ENCODE results near the gene RNF214.
"Not testable (repeated sequence)": the region's sequence is repeated elsewhere in the genome, so short reads cannot be mapped to it uniquely, and the experiment has no call there.

Gene RNF214

DNA sequence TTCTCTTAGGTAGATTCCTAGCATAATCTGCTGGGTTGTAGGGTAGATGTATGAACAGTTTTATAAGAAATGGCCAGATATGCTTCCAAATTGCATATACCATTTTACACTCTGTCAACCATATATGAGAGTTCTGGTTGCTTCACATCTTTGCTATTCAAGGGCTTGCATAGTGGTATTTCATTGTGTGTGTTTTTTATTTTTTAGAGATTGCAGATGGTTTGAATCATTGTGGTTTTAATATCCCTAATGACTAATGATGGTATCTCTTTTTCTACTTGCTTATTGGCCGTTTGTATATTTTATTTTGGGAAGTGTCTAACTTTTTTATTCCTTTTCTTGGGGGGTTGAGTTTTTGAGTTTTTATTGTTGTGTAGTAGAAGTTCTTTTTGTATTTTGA, 26.9 kb downstream of the RNF214 start:
- Histone ChIP-seq H3K4me3 (ENCODE audit: low read length) (no peak overlapping the region), H3K79me2 (ENCODE audit: low read length) (no peaks in the 10 kb centered on the region), H4K20me1 (ENCODE audit: insufficient read depth, low read length) (no peaks in the 10 kb centered on the region), H3K9me3 (ENCODE audit: insufficient read depth, low read length) (no peaks in the 10 kb centered on the region), H3K27ac (ENCODE audit: low read length) (no peak overlapping the region), H3K27me3 (ENCODE audit: low read depth, low read length) (no peaks in the 10 kb centered on the region), H3K36me3 (replicated peaks; ENCODE audit: low read depth, low read length) (peaks cover 8% of the 10 kb centered on the region), H3K4me1 (ENCODE audit: low read length) (no peaks in the 10 kb centered on the region), H3K4me2 (ENCODE audit: low read length) (no peak overlapping the region), H3K9ac (ENCODE audit: low read length) (no peak overlapping the region), H2AFZ (ENCODE audit: low read depth, low read length) (no peak overlapping the region)
- TF ChIP-seq EZH2phosphoT487 (IDR thresholded peaks at IDR 0.05; ENCODE audit: low read depth): no peak
- TF ChIP-seq, protein P1, sequence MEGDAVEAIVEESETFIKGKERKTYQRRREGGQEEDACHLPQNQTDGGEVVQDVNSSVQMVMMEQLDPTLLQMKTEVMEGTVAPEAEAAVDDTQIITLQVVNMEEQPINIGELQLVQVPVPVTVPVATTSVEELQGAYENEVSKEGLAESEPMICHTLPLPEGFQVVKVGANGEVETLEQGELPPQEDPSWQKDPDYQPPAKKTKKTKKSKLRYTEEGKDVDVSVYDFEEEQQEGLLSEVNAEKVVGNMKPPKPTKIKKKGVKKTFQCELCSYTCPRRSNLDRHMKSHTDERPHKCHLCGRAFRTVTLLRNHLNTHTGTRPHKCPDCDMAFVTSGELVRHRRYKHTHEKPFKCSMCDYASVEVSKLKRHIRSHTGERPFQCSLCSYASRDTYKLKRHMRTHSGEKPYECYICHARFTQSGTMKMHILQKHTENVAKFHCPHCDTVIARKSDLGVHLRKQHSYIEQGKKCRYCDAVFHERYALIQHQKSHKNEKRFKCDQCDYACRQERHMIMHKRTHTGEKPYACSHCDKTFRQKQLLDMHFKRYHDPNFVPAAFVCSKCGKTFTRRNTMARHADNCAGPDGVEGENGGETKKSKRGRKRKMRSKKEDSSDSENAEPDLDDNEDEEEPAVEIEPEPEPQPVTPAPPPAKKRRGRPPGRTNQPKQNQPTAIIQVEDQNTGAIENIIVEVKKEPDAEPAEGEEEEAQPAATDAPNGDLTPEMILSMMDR (IDR thresholded peaks at IDR 0.05; ENCODE audit: low read depth, low read length): no peak

DNA sequence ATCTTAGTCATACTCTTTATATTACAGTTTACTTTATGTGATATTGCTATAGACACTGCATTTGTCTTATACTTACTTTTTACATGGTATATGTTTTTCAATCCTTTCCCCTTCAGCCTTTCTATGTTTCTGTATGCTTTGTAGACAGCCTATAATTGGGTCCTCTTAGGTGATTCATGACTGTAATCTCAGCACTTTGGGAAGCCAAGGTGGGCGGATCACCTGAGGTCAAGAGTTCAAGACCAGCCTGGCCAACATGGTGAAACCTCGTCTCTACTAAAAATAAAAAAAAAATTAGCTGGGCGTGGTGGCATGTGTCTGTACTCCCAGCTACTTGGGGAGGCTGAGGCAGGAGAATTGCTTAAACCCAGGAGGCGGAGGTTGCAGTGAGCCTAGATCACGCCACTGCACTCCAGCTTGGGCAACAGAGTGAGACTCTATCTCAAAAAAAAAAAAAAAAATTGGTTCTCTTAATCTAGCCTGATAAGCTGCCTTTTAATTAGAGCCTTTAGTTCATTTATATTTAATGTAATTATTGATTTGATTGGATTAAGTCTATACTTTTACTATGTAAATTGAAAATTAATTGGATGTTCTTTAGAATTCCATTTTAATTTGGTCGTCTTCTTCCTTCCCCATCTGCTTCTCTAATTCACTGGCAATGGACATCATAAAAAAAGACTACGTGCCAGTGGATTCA, 32.3 kb downstream of the RNF214 start:
- H4K20me1 ChIP-seq (ENCODE audit: insufficient read depth, low read length); H3K9ac ChIP-seq (ENCODE audit: low read length); H3K4me2 ChIP-seq (ENCODE audit: low read length): not testable (repeated sequence)

DNA sequence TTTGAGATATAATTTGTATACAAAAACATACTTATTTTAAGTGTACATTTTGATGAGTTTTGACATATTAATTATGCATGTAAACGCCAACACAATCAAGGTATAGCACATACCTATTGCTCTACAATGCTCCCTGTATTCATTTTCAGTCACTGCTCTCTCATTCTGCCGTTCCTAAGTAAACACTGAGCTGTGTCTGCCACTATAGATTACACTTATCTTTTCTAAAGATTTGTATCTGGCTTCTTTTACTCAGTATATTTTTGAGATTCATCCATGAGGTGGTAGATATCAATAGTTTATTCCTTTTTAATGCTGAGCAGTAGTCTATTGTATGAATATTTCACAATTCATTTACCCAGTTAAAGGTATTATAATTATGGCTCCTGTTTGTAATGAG, 33.3 kb downstream of the RNF214 start:
- no peaks in the 10 kb centered on the region for H3K4me1 ChIP-seq (ENCODE audit: low read length)
- TF ChIP-seq, protein P1 (IDR thresholded peaks at IDR 0.05; ENCODE audit: low read depth, low read length): no peak
- TF ChIP-seq EZH2phosphoT487 (IDR thresholded peaks at IDR 0.05; ENCODE audit: low read depth): no peak
- no peak overlapping the region for H3K4me2 ChIP-seq (ENCODE audit: low read length)
- H2AFZ ChIP-seq (ENCODE audit: low read depth, low read length): no peak overlapping the region
- no peaks in the 10 kb centered on the region for H4K20me1 ChIP-seq (ENCODE audit: insufficient read depth, low read length)
- H3K79me2 ChIP-seq (ENCODE audit: low read length): no peaks in the 10 kb centered on the region
- no peak overlapping the region for H3K27ac ChIP-seq (ENCODE audit: low read length)
- no peaks in the 10 kb centered on the region for H3K9me3 ChIP-seq (ENCODE audit: insufficient read depth, low read length)
- no peak overlapping the region for H3K4me3 ChIP-seq (ENCODE audit: low read length)
- H3K9ac ChIP-seq (ENCODE audit: low read length): no peak overlapping the region
- H3K36me3 ChIP-seq (replicated peaks; ENCODE audit: low read depth, low read length): peaks cover 2% of the 10 kb centered on the region
- H3K27me3 ChIP-seq (ENCODE audit: low read depth, low read length): no peaks in the 10 kb centered on the region

More for the DNA sequence above, 32.3 kb downstream of the RNF214 start:
- not testable (repeated sequence) for H3K27me3 ChIP-seq (ENCODE audit: low read depth, low read length); H3K9me3 ChIP-seq (ENCODE audit: insufficient read depth, low read length); H3K4me3 ChIP-seq (ENCODE audit: low read length); H3K79me2 ChIP-seq (ENCODE audit: low read length); H3K36me3 ChIP-seq (replicated peaks; ENCODE audit: low read depth, low read length); H3K27ac ChIP-seq (ENCODE audit: low read length); H3K4me1 ChIP-seq (ENCODE audit: low read length); H2AFZ ChIP-seq (ENCODE audit: low read depth, low read length)

DNA sequence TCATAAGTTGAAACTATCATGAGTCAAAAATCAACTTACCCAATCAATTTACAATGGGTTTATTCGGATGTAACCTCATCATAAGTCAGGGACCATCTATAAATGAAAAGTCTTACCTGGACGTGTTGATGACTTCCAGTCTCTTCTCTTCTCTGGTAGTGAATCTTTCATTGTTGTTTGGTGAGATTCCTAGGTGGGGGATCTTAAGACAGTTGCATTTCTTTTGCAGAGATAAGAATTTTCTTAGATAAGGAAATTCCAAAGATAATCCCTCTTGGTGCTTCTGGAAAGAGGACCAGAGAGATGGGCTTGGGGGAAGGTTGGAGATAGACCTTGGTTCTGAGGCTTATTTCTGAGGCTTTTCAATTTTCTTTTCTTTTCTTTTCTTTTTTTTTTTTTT, 37.4 kb downstream of the RNF214 start:
- Histone ChIP-seq H2AFZ (ENCODE audit: low read depth, low read length) (no peak overlapping the region), H3K9me3 (ENCODE audit: insufficient read depth, low read length) (no peaks in the 10 kb centered on the region), H3K4me2 (ENCODE audit: low read length) (no peak overlapping the region), H3K27me3 (ENCODE audit: low read depth, low read length) (no peaks in the 10 kb centered on the region), H4K20me1 (ENCODE audit: insufficient read depth, low read length) (no peaks in the 10 kb centered on the region), H3K27ac (ENCODE audit: low read length) (no peak overlapping the region), H3K9ac (ENCODE audit: low read length) (no peak overlapping the region), H3K79me2 (ENCODE audit: low read length) (no peaks in the 10 kb centered on the region), H3K36me3 (replicated peaks; ENCODE audit: low read depth, low read length) (peaks cover 8% of the 10 kb centered on the region), H3K4me3 (ENCODE audit: low read length) (no peak overlapping the region), H3K4me1 (ENCODE audit: low read length) (no peaks in the 10 kb centered on the region)
- no peak for TF ChIP-seq EZH2phosphoT487 (IDR thresholded peaks at IDR 0.05; ENCODE audit: low read depth)
- TF ChIP-seq, protein P1 (IDR thresholded peaks at IDR 0.05; ENCODE audit: low read depth, low read length): no peak
